ENCODE data around the gene SIRT7. TPM values are rescaled to one million over a fixed set of nuclear protein-coding genes. Genes with fewer than 3 reads are reported as not detected.

Gene SIRT7
- total RNA-seq, 1 experiment from 2014 or later, result 78.3 TPM

DNA sequence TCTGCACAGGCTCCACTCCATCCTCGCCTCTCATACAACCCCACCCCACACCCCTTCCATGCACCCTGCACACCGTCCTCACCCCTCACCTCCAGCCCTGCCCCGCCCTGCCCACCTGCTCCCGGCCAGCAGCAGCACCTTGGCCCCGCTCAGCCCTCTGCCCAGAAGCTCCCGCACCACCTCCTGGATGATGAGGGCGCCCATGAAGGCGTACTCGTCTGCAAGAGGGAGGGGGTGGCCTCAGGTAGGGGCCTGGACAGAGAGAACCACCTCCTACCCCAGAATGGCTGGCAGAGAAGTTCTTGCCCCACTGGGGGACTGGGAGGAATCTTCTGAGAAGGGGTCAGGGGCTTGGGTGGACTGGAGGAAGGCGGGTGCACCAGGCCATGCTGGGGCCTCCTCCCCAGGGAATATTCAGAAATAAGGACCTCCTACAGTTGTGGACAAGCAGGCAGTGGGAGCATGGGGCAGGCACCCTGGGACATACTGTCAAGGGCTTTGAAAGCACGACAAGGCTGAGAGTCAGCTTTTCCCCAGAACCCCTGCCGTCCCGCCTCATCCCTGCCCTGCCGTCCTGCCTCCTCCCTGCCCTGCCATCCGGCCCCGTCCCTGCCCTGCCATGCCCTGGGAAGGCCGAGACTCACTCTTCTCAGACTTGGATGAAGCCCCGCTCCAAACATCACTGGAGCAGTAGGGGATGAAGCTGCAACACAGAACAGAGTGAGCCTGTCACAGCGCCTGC is 39.9 kb upstream of the SIRT7 start:
- Histone ChIP-seq H4K20me1 (ENCODE audit: insufficient read depth) (no peaks in the 10 kb centered on the region), H3K36me3 (ENCODE audit: low read depth) (no peaks in the 10 kb centered on the region), H2AFZ (no peak overlapping the region), H3K4me3 (no peak overlapping the region), H3K9me2 (ENCODE audit: insufficient read depth) (no peaks in the 10 kb centered on the region), H3K79me2 (ENCODE audit: low read depth) (no peaks in the 10 kb centered on the region), H3F3A (ENCODE audit: insufficient read depth, low read depth) (peaks cover 7% of the 10 kb centered on the region), H3K4me2 (no peak overlapping the region), H3K9me3 (ENCODE audit: insufficient read depth, low read depth) (no peaks in the 10 kb centered on the region), H3K27ac (no peak overlapping the region), H3K27me3 (ENCODE audit: insufficient read depth, low read depth) (no peaks in the 10 kb centered on the region), H3K4me1 (replicated peaks; ENCODE audit: insufficient read depth) (peaks cover 6% of the 10 kb centered on the region; the same call in 1 of the 2 replicates)
- intact Hi-C loops (cut with micrococcal nuclease; ENCODE audit: unreplicated experiment), result no loop called here
- ChIA-PET CTCF (no interaction called here), POLR2A (ENCODE audit: unreplicated experiment) (no interaction called here)
- no peak for DNase-seq
- no TSS peak for BruUV-seq (replicated peaks)
- TF ChIP-seq CTCF (conservative IDR thresholded peaks at IDR 0.05) (no peak), EZH2 (IDR thresholded peaks at IDR 0.05; ENCODE audit: low read depth) (no peak)

DNA sequence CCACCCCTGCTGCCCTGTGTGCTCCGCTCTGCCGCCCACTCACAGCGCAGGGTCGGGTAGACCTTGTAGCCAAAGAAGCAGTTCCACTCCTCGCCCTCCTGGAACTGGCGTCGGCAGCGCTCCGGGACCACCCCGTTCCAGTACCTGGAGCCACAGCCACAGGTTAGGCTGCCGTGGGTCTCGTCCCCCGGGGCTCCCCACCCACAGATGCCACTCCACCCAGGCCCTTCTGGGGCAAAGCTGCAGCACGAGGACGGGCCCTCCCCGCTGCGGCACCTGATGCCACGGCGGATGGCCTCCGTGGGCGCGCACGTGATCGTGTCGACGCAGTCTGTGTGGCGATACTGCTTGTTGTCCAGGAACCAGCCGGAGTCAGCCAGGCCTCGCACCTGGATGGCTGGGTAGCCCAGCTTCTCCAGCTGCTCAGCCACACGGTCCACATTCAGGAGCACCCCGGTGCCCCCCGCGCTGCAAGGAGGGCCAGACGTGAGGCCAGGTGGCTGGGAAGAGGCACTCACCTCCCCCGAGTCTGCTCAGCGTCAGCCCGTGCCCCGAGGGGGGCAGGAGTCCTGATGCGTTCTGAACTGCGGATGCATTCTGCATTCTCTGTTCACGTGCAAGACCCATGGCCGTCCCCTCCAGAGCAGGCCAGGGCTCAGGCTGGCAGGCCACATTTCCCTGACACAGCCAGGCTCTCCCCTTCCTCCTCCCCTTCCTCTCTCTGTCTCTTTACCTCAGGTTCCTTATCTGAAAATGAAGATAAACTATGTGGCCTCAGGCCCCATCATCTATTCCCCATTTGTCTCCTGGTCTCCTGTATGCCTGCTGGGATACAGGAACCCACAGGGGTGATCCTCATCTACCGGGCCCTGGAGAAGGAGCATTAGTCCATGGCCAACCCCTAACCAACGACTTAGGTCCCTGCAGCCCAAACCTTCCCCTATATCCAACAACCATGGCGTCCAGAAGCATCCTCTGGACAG is 38.9 kb upstream of the SIRT7 start:
- Histone ChIP-seq H3F3A (ENCODE audit: insufficient read depth, low read depth) (peaks cover 7% of the 10 kb centered on the region), H4K20me1 (ENCODE audit: insufficient read depth) (no peaks in the 10 kb centered on the region), H3K9me3 (ENCODE audit: insufficient read depth, low read depth) (no peaks in the 10 kb centered on the region), H3K4me1 (replicated peaks; ENCODE audit: insufficient read depth) (peaks cover 6% of the 10 kb centered on the region; the same call in 1 of the 2 replicates), H3K36me3 (ENCODE audit: low read depth) (no peaks in the 10 kb centered on the region), H3K27ac (no peak overlapping the region), H3K9me2 (ENCODE audit: insufficient read depth) (no peaks in the 10 kb centered on the region), H3K4me2 (no peak overlapping the region), H3K79me2 (ENCODE audit: low read depth) (no peaks in the 10 kb centered on the region), H3K4me3 (no peak overlapping the region), H2AFZ (no peak overlapping the region), H3K27me3 (ENCODE audit: insufficient read depth, low read depth) (no peaks in the 10 kb centered on the region)
- POLR2A ChIA-PET (ENCODE audit: unreplicated experiment), result no interaction called here
- BruUV-seq (replicated peaks), result no TSS peak
- no peak for DNase-seq
- intact Hi-C loops (cut with micrococcal nuclease; ENCODE audit: unreplicated experiment), result no loop called here
- TF ChIP-seq CTCF (conservative IDR thresholded peaks at IDR 0.05) (no peak), EZH2 (IDR thresholded peaks at IDR 0.05; ENCODE audit: low read depth) (no peak)
- CTCF ChIA-PET, result no interaction called here

- ChIA-PET CTCF (interaction anchor here (0.7 to 1.4 kb wide), 2 partner anchors 53 to 66 kb away, joined by 5 read pairs; no protein-coding TSS in a partner anchor), POLR2A (ENCODE audit: unreplicated experiment) (interaction anchor here (0.9 kb wide), 1 partner anchor 67 kb away, joined by 5 read pairs; the partner anchor contains the start of gene CENPX)
- Histone ChIP-seq H3K4me3 (no peak overlapping the region), H3K27ac (no peak overlapping the region), H3K4me1 (replicated peaks; ENCODE audit: insufficient read depth) (peaks cover 6% of the 10 kb centered on the region; the same call in 1 of the 2 replicates), H3F3A (ENCODE audit: insufficient read depth, low read depth) (peaks cover 7% of the 10 kb centered on the region), H2AFZ (no peak overlapping the region), H3K9me3 (ENCODE audit: insufficient read depth, low read depth) (no peaks in the 10 kb centered on the region), H3K36me3 (ENCODE audit: low read depth) (no peaks in the 10 kb centered on the region), H4K20me1 (ENCODE audit: insufficient read depth) (no peaks in the 10 kb centered on the region), H3K9me2 (ENCODE audit: insufficient read depth) (no peaks in the 10 kb centered on the region), H3K4me2 (no peak overlapping the region), H3K79me2 (ENCODE audit: low read depth) (no peaks in the 10 kb centered on the region), H3K27me3 (ENCODE audit: insufficient read depth, low read depth) (no peaks in the 10 kb centered on the region)
- TF ChIP-seq EZH2 (IDR thresholded peaks at IDR 0.05; ENCODE audit: low read depth), result no peak
- TF ChIP-seq CTCF (conservative IDR thresholded peaks at IDR 0.05), result no peak
- intact Hi-C loops (cut with micrococcal nuclease; ENCODE audit: unreplicated experiment), result no loop called here
- BruUV-seq (replicated peaks), result no TSS peak
- no peak for DNase-seq
Observed at GRCh38 chr17:81955756-81956544, 38.0 kb upstream of the SIRT7 start.
